T-helper 9 cell (primary cell): Measurements from ENCODE around the gene HIC1.

Experiments
- DNase-seq: peaks from one replicate; pipeline ENCODE4 v3.0.0-alpha.2; 2020

The HIC1 gene

GRCh38 chr17:2061441-2061958, 6.6 kb downstream of the HIC1 start:
- no peak for DNase-seq

GRCh38 chr17:2062571-2063183, 7.8 kb downstream of the HIC1 start:
- no peak for DNase-seq

DNA sequence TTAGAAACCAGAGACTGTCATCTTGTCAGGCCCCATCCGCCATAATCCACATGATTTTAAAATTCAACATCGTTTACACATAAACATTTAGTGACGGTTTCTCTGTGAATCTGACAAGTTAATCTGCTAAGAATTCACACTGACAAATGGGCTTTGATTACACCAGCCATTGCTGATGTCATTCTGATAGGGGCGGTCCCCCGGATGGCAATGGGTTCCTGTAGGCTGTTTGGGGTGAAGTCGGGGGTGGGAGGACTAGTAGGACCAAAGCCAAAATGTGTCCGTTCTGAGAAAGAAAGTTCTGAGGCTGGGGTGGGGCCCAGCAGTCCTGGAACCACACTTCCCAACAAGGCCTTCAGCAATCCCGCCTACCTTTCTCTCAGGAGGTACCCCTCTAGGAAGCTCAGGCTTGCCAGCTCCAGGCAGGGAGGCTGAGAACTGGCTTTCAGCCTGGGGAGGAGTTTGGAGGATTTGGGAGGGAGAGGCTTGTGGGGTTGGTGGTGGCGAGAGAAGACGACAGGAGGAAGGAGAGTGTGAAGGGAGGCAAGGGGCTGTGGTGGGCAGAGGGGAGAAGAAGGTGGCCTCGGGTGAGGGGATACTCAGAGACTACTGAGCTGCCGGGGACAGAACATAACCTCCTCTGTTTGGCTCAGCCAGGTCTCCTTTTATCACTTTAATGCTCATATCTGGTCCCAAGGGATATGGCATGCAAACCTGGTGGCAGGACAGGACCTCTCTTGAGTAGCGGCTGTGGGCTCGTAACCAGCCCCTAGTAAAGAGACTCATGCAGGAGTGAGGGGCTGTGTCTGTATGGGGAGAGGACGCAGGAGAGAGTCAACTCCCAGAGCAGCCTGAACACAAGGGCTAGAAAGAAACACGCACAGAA, 8.6 kb downstream of the HIC1 start:
- no peak for DNase-seq

- no peak for DNase-seq
Measured at GRCh38 chr17:2064147-2064489, 9.2 kb downstream of the HIC1 start.

DNA sequence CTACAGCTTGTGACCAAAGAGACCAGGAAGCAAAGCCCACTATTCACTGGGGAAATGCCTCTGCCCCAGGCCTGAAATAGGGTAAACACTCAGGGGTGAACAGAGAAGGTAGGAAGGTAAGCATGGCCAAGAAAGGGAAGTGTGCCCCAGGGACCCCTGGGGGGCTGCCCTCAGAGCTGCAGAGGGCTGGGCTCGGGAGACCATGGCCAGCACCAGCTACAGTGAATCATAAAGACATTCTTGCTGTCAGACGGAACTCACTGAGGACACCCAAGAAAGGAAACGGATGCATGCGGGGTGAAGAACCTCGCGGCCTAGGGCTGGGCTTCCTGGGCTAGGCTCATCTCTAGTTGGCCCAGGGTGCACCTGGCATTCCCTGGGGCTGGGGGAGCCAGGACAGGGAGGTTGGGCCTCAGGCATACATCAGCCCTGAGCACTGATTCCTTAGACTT, 9.6 kb downstream of the HIC1 start:
- no peak for DNase-seq

- DNase-seq = no peak
Measured at GRCh38 chr17:2064980-2065785, 10.3 kb downstream of the HIC1 start.

DNA sequence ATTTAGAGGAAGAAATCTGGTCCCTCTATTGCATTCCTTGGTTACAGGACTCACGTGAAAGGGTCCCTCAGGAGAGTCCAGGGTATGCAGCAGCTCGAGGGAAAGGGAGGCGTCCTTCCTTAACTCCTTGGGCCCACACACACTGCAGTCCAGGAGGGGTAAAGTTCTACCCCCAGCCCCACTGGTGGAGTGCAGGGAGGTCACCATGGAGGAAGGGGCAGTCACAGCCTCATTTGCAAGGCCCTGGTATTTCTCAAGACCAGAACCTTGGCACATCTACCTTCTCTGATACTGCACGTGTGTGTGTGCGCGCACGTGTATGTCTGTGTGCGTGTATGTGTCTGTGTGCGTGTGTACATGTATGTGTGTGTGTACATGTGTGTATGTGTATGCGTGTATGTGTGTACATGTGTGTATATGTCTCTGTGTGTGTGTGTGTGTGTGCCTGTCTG, 11.1 kb downstream of the HIC1 start:
- no peak for DNase-seq

GRCh38 chr17:2067048-2067561, 12.2 kb downstream of the HIC1 start:
- DNase-seq = no peak

DNA sequence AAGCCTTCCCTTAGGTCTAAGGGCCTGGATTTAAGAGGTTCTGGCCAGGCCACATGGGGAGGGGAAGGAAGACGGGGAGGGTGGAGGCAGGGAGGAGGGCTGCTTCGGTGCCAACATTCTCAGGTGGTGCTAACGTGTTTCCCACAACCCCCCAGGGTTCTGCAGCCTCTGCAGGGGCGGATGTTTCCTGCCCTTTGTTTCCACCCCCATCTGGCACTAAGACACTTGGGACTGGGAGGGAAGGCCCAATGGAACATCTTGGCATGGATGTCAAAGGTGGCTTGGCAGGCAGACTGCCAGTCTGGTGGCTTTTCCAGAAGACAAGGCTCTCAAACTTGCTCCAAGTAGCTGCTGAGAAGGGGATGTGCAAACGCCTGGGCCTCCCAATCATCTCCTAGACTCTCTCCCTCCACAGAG, 12.7 kb downstream of the HIC1 start:
- no peak for DNase-seq

- DNase-seq = no peak
Measured at GRCh38 chr17:2068031-2068518, 13.2 kb downstream of the HIC1 start.

- DNase-seq = no peak
Measured at GRCh38 chr17:2068519-2069051, 13.7 kb downstream of the HIC1 start.

GRCh38 chr17:2070241-2071023, 15.5 kb downstream of the HIC1 start:
- DNase-seq = no peak

- no peak for DNase-seq
Measured at GRCh38 chr17:2071024-2071385, 16.1 kb downstream of the HIC1 start.

DNA sequence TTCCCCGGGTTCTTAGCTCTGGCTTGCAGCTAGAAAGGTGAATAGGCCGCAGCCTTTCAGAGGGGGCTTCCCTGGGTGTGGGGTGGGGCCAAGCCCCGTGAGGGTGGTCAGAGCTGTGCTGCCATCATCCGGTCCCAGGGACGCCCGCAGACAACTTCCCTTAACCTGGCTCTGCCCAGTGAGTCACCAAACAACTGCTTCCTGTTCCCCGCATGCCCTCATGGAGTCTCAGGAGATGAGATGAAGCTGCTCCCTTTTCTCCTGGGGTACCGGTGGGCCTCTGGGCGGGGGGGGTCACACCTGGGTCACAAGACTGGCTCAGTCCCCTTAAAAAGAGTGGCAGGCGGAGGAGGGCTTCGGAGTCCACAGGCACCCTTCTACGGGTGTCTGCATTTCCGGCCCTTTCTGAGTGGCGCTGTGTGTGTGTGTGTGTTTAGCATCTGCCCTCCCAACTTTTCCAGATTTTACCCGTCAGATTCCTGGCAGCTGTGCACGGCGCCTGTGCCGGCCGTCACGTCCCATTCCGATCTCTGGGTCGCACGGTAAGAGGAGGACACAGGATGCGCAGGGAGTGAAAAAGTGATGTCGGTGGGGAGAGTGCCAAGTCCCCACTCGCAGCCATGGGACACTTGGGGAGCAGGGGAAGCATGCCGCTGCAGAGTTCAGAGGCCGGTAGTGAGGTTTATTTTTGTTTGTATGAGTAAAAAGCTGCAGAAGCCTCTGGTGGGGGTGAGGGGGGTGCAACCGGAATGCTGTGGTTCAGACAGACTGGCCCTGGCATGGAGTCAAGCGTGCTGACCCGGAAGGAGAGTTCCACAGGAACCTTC, 16.8 kb downstream of the HIC1 start:
- no peak for DNase-seq

GRCh38 chr17:2074919-2075318, 20.0 kb downstream of the HIC1 start:
- DNase-seq = no peak

DNA sequence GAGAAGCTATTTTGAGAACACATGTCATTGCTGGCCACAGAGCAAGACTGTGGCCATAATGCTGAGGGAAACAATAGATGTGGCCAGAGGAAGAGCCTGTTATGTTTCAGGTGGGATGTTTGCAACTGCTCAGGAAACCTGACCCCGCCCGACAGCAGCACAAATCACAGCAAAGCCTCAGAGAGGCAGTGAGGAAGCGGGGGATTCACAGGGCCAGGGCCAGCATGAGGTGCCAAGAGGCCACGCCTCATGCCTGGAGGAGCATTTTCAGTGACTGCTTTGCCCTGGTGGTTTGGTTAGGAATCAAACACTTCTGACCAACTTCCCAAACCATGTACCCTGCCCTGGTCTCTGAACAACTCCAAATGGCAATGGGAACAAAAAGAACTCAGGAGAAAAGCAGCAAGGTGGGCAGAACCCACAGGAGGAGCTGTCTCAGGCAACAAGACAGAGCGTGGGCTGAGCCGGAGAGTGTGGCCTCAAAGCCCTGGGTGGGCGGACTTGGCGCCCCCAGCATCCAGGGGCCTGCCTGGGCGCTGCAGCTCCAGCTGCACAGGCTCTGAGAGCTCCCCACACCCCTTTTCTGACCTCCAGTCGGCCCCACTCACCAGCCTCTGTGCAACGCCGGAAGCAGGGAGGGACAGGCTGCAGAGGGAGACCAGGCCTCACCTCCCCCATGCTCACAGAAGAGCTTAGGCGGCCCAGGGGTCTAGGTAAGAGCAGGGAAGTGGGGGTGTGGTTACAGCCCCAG, 20.6 kb downstream of the HIC1 start:
- DNase-seq = no peak

- DNase-seq = no peak
Measured at GRCh38 chr17:2076087-2076984, 21.4 kb downstream of the HIC1 start.

GRCh38 chr17:2077040-2077439, 22.1 kb downstream of the HIC1 start:
- DNase-seq = no peak

DNA sequence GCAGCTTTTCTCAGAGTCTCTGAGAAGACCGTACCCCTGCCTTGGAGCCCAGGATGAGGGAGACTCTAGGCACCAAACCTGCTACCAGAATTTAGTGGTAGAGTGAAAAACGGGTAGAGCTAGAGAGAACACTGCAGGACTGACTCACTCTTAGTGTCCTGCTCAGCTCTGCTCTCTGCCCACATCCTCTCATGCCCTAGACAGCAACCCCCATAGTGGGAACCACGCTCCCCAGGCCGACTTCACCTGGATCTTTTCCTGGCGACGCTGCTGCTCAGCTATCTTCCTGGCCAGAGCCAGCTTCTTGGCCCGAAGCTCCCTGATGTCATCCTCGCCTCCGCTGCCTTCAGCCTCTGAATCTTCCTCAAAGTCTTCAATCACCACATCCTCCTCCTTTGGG, 26.7 kb downstream of the HIC1 start:
- no peak for DNase-seq
